COLO668 (cell line): Measurements from ENCODE around the gene NKAIN2.

Source experiments
- DNase-seq: peaks from one replicate; lab custom pipeline; 2025; ENCODE audit not compliant: unreplicated experiment; lab: John Stamatoyannopoulos, UW

NKAIN2 gene

DNA sequence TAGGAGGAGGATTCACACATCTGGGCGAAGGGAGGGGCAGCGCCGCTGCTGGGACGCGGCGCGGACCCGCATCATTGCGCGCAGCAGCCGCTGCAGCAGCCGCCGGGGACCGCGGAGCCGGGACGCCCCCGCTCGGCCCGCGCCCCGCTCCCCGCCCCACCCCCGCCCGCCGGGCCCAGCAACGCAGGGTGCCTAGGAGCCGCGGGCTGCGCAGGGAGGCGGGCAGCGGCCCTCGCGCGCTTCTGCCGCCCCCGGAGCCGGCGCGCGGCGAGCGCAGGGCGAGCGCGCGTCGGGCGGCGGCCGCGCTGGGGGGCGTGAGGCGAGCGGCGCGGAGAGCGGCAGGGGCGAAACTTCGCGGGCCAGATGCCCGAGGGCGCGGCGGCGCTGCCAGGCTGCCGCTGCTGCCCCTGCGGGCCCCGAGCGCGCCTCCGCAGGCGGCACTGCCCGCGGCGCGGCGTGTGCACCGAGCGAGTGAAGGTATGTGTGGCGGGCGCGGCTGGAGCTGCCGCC is at the start of gene NKAIN2:
Gene NKAIN2, plus strand, starts transcription at position 362 of the 510 bp plus-strand sequence.
- DNase-seq = peak; percentile 80

DNA sequence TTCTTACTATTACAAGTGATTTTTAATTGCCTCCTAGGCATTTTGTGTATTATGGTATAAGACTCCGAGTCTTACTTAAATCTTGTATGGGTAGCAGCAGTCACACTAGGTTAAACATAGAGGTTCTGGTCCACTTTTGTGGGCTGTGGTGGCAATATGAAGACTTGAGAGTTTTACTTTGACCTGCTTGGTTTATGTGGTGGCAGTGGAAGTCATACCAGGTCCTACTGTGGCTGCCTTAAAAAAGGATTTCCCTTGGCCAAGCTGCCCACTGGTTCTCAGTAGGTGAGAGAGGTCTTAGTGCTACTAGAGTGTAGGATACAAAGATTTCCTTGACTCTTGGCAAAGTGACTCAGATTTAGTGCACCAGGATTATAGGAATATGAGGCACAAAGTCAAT is 44.2 kb upstream of the NKAIN2 start:
- DNase-seq = no peak

DNA sequence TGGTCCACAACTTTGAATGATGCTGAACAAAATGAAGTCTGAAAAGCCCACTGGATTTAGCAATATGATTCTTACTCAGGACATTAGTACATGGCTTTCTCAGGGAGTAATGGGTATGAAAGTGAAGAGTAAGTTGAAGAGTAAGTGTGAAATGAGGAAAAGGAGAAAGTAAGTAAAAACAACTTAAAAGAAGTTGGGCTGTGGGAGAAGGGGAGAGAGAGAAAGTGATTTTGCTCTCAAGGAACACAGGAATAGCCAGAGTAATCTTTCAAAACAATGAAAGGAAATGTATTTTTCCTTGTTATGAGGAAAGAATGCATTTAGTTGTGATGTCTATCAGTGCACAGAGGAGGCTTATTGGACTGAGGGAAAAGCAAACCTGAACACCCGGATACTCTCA is 39.8 kb upstream of the NKAIN2 start:
- no peak for DNase-seq

DNA sequence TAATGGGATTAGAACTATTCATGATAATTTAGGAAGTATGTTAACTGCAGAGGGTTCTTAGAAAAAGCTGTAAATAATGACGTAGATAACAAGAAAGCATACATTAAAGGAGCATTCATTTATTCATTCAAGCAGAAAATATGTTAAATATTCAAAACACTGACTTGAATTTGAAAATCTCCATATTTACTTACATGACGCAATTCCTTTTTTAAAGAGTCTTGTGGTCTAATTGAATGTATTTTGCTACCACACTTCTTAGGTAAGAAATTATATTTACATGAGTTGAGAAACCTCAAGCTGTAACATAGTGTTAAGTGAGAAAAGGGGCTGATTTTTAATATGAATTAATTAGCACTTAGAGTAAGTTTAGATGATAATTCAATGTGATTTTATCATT is 38.9 kb upstream of the NKAIN2 start:
- no peak for DNase-seq

DNA sequence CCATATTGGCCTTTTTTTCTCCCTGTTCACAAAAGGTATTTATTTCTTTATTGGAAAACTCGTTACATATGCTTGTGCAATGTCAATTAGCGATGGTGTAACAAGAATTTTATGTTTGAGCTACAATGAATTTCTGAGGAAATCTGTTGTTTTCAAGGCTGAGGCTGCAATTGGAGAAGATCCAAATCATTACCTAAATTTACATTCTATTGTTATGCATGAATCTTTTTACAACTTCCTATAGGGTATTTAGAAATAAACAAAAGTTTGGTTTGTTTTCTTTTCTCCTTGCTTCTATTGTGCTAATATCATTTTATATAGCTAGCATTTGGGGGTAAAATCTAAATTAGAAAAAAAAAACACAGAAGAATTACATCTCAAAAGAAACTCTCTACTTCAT is 34.7 kb upstream of the NKAIN2 start:
- DNase-seq = no peak

DNA sequence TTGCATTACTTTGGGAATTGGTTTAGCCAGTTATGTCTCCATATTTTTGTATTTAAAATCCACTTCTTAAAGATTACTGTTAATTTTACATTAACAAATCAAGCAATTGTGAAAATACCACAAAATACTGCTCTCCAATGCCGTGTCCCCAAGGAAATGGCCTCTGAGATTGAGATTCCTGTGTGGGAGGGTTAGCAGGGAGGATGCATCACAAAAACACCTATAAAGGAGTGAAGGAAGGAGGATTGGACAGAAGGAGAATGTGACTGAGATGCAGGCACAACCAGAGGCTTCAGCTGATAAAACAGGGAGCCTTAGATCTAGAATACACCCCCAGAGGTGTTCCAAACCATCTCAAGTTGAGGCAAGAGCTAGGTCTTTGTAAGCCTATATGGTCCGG is 34.2 kb upstream of the NKAIN2 start:
- no peak for DNase-seq

DNA sequence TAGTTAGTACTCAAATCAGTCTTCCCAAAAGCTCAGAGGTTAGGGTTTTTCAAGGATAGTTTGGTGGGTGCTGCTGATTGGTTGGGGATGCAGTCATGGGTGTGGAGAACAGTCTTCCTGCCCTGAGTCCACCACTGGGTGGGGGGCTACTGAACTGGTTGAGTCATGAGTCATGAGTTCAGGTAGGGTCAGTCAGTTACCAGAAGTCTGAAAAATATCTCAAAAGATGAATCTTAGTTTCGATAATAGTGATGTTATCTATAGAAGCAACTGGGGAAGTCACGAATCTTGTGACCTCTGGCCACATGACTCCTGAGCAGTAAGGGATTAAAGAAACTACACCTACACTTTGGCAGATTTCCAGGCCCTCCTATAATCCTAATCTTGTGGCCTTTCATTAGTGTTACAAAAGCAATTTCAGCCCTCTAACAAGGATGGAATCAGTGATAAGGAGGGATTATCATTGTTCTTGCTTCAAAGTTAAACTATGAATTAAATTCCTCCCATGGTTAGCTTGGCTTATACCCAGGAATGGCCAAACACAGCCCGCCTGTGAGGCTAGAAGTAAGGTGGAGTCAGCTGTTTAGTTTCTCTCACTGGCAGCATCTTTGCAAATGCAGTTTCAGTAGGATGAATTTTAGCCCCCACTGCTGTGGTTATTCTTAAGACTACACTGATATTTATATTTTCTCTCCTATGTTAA is 33.3 kb upstream of the NKAIN2 start:
- DNase-seq = no peak

DNA sequence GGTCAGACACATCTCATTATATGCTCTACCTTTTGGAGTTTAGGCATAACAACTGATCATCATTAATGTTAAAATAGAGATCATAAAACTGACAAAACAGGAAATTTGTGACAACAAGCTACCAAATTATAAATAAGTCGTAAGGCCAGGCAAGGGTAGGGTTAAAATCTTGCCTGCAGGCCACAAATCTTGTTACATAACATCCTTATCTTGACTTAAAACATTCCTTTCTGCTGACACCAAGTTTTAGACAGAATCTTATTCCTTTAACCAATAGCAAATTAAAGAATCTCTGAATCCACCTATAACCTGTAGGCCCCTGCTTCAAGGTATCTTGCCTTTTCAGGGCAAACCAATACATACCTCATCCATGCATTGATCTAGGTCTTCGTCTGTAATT is 32.5 kb upstream of the NKAIN2 start:
- no peak for DNase-seq

DNA sequence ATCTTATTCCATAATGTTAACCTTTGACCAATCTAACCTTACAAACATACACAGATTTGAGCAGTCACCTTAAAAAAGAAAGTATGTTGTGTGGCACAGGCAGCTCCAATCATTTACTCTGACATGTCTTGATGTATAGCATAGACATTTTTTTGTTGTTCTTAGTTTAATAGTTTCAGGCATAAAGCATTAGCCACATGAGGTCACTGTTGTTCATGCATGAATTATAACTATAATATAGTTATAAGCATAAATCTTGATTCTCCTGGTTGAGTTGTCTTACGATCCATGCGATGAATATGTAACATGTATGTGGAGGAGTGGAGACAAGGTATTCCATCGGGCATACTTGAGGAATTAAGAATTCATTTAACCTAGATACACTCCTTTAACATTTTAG is 26.1 kb upstream of the NKAIN2 start:
- DNase-seq = no peak

DNA sequence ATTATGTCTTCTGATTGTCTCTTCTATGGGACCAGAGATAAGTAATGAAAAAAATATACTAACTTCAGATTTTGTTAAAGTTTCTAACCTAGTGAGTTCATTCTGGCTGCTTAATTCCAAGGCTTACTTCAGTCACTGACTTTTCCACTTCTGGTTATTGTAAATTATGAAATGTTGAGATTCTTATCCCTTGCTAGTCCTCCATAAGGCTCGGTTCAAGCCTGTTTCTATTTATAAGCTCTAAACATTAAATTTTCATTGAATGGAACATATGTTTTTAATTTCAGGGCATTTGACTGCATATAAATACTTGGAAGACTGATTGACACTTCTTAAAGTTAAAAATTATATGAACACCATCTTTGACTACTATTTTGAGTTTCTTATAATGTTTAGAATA is 23.6 kb upstream of the NKAIN2 start:
- no peak for DNase-seq

DNA sequence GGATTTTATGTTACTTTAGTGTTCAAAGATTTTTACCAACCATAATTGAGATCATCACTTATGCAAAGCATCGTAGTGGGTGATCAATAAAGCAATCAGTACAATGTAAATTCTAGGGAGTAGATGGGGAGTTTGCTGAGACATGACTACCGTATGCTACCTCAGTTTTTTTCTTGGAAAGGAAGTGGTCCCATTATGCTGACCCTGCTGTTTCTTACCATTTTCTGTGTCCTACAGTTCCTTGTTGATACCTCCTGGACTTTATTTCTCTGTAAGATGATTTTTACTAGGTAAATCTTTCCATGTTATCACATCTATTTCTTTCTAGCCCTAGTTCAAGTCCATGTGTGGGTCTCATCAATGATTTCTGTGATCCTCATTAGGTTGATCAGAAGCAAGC is 19.3 kb upstream of the NKAIN2 start:
- no peak for DNase-seq

DNA sequence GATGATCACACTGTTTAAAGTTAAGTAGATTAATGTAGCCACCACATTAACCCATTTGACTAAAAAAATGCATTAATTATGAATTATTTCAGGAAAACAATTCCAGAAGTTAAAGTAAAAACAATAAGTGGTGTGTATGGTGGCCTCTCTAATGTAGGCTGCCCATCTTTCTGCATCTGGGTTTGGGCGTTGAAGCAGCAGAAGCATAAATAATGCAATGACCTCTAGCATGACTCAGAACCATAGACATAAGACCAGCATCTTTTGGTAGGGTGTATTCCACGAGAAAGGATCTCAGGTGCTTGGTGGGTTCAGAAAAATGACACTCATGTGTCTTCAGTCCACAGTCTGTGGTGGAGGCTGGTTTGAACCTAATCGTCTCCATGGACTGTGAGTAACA is 18.6 kb upstream of the NKAIN2 start:
- DNase-seq = no peak

DNA sequence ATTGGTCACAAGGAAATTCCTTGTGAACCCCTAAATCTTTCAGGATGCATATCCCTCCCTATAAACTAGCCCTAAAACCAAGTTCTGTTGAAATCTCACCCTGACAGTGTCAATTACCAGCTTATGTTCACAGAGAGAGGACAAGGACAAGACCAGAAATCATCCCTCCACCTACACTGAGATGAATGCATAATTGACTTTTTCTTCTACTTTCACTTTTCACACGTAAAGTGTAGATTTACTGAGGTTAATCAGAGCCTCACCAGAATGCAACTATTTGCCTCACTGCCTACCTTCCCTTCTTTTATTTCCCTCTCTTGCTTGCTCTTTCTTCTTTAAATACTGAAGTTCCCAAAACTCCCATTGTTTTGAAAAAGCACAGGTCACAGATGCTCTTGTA is 15.3 kb upstream of the NKAIN2 start:
- DNase-seq = no peak

DNA sequence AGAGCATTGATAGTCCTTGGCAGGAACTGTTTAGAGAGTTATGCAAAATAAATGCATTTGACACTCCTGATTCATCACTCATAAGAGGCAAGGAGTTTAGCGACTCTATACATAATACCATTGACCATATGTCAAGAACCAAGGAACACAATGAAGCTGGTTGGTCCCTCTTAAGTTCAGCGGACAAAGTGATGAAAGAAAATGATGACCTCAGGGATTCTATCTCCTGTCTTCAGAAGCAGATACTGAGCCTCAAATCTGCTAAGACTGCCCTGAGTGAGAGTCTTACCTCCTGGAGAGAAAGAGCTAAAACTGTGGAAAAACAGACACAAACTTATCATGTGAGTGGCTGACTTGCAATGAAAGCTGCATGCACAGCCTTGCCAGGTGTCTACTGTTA is 9.5 kb upstream of the NKAIN2 start:
- no peak for DNase-seq

DNA sequence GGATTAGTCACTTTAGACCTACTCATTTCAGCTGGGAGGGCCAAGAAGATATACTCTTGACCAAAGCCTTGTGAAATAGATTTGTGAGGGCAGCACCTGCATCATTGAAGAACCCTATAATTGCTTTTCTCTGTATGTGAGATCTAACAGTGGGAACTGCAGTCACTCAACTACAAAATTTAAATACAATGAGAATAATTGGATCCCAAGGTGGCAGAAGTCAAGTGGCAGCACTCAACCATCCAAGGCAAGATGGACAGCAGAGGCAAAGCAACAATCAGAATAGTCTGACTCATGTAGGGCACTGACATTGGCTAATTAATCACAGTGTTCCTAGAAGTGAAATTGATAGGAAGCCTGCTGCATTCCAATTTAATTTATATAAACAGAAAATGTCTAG is 8.9 kb upstream of the NKAIN2 start:
- DNase-seq = no peak

DNA sequence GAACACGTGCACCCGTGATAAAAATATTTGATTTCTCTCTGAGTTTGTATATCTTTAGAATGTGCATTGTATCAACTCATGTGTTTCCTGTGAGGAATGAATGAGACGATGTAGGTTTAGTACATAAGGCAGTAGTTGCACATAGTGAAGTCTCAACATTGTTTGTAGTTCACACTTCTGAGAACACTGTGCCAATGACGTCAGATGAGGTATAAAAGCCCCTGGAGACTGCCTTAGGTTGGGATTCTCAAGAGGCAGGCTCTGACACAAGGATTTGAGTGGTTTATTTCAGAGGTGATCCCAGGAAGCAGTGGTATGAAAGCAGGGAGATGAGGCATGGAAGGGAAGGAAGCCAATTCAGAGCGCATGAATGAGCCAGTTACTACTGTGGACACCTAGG is 2.6 kb upstream of the NKAIN2 start:
- no peak for DNase-seq

DNA sequence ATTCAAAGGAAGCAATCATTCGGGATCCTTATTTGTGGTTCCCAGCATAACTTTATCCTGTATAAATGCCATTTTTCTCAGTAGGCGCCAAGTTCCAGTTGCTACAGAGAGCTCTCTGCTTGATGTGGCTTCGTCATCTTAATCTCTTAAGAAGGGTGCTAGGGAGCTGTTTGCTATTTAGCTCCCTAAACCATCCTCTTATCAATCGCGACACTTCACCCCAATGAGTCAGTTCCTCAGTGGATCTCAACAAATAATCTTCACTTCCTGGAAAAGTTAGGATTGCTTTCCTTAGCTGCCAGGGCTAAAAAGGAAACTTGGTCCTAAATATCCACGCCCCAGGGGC is 1.3 kb upstream of the NKAIN2 start:
- DNase-seq = no peak

DNA sequence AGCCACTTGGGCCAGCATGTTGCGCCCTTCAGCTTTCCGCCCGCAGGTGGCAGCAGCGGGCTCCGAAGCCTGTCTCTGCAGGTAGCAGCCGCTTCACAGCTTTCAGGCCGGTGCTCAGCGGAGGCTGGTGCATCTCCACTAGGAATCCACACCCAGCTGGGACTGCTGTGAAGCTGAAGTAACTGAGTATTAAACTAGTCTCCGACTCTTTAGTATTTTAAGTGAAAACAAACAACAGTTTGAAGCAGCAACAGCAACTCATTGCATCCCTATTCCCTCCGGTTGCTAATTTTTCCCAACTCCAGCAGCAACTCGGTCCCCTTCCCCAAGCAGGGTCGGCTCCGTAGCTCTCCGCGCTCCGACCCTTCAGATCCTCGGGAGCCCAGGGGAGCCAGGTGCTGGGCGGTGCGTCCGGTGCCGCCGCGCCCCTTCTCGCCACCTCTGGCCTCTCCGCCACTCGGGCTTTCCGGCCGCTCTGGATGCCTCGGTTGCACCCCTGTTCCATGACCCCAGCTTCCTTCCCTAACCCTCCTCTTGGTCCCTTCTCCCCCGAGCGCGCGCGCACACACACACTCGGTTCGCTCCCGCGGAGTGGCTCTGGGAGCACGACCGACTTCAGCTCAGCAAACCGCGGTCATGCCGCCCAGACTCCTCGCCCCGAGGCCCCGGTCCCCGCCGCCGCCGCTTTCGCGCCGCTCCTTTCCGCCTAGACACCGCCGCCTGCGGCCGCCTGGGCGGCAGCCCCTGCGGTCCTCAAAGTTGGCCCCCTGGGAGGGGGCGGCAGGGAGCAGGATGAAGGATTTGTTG is 765 bp upstream of the NKAIN2 start:
- peak; percentile 85 for DNase-seq

DNA sequence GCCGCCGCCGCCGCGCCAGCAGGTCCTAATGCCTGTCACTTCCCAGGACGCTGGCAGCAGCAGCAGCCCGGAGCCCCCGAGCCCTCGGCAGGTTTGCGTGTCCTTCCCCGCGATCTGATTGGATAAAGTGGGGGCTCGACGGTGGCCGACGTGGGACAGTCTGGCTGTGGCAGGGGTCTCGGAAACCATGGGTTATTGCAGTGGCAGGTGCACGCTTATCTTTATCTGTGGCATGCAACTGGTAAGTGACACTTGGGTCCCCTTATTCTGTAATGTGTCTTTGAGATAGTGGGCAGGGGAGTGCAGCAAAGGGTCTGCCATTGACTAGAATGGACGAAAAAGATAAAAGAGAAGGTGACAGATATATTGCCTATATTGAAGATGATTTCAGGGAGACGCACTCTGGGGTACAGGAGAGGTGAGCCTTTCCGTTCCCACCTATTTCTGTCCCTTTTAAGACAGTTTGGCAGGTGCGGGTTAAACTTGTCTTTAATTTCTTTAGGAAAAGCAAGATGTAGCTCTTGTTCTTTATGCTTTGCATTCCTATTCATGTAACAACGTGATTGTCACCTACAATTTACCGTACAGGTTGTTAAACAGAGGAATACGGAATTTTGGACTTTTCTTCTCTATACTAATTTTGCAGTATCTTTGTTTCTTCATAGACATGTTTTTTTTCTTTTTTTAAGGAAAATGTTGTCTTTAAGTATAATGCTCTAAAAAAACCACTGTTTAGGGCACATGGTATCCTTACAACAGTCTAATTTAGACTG is 535 bp downstream of the NKAIN2 start:
- DNase-seq = no peak

DNA sequence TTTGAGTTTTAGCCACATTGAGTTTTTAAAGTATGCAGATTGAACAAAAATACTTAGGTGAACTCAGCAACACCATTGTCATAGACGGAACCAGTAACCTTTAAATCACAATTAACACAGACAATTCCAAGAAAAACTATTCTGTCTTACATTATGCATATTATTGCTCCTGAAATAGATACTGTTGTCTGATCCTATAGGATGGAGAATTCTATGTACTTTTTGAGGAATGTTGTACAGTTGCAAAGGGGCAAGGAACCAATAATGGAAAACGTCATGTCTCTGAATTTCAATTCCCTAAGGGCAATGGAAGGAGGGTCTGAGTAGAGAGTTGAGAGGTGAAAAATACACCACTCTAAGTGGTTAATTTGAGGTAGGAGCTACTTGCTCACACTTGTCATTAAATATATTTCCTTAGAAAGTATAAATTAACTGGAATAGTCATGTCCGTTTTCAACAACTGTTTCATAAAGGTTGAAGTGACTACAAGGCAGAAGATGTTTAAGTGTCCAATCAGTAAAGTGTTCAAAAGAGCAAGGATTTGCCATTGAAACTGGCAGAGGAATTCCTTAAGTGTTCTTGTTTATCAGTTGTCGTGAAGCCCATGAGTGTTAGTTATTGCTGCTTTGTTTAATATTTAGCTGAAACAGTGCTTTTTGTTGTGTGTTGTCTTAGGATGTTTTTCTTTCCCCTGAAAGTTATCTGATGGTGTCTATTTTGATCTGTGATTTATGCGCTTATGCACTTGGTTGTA is 1.3 kb downstream of the NKAIN2 start:
- DNase-seq = no peak

DNA sequence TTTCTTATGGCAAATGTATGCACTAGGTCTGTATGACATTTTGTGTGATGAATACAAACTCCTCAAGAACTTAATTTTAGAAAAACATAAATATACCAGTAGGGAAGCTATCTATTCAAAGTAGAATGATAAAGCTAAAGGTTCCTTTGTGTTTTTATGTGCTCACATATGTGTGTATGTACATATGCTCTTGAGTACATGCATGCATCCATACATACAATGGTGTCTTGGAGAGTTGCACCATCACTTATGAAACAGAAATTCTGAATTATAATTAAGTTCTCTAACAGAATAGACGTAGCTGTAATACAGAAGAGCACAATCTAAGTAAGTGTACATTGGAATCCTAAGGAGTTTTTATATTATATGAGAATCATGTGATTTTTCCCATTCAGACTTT is 2.3 kb downstream of the NKAIN2 start:
- DNase-seq = no peak
